Thyroid gland (tissue), 4 donors: ENCODE measurements around the gene NPC2.

ENCODE experiments used
- POLR2A ChIP-seq, 2 donors: fragments of 450-650 bp; IDR thresholded peaks; one replicate each; pipeline ENCODE4 v1.6.1; 2017; ENCODE audit warnings: antibody characterized with exemption in 2 of 2, mild to moderate bottlenecking in 2 of 2, moderate library complexity in 1 of 2
- TF ChIP-seq, protein P1 (sequence below), 6 experiments: fragments of 200-600 bp in 3 of 6; fragments of 450-650 bp in 3 of 6; sonication (generic) in 3 of 6; IDR thresholded peaks; one replicate each; pipeline ENCODE4 v1.5.1; 2016 to 2019; ENCODE audit warnings: antibody characterized with exemption in 6 of 6, mild to moderate bottlenecking in 2 of 6, inconsistent platforms in 1 of 6, moderate library complexity in 1 of 6

- TF ChIP-seq, protein P1, sequence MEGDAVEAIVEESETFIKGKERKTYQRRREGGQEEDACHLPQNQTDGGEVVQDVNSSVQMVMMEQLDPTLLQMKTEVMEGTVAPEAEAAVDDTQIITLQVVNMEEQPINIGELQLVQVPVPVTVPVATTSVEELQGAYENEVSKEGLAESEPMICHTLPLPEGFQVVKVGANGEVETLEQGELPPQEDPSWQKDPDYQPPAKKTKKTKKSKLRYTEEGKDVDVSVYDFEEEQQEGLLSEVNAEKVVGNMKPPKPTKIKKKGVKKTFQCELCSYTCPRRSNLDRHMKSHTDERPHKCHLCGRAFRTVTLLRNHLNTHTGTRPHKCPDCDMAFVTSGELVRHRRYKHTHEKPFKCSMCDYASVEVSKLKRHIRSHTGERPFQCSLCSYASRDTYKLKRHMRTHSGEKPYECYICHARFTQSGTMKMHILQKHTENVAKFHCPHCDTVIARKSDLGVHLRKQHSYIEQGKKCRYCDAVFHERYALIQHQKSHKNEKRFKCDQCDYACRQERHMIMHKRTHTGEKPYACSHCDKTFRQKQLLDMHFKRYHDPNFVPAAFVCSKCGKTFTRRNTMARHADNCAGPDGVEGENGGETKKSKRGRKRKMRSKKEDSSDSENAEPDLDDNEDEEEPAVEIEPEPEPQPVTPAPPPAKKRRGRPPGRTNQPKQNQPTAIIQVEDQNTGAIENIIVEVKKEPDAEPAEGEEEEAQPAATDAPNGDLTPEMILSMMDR (IDR thresholded peaks at IDR 0.05) = no peak
- TF ChIP-seq POLR2A (IDR thresholded peaks at IDR 0.05) = no peak
Measured at GRCh38 chr14:74464785-74465184, 28.3 kb downstream of the NPC2 start.
